Neural progenitor cell (in vitro differentiated cells): ENCODE measurements around the gene TMEM120B. TPM values are rescaled to one million over a fixed set of nuclear protein-coding genes. Genes with fewer than 3 reads are reported as not detected.
A peak's percentile ranks its signal among the peaks of the same experiment; 100 is the strongest.

Experiments
- DNase-seq: peaks from one replicate; pipeline ENCODE4 v3.0.0-alpha.2; 2016; ENCODE audit warnings: low spot score
- H2AFZ ChIP-seq: fragments of 200-600 bp; sonication (generic); replicated peaks from 2 replicates; pipeline ENCODE4 v1.6.1; 2016; ENCODE audit warnings: antibody characterized with exemption
- H3F3A ChIP-seq: fragments of 200-600 bp; sonication (generic); 2 replicates; pipeline ENCODE4 v1.6.1; 2016; ENCODE audit warnings: antibody characterized with exemption, low read depth
- H3K27ac ChIP-seq: fragments of 200-600 bp; sonication (generic); 2 replicates; pipeline ENCODE4 v1.5.1; 2016; ENCODE audit warnings: mild to moderate bottlenecking
- H3K27me3 ChIP-seq: fragments of 200-600 bp; sonication (generic); 2 replicates; pipeline ENCODE4 v1.6.1; 2016; ENCODE audit warnings: mild to moderate bottlenecking, moderate library complexity
- H3K36me3 ChIP-seq: fragments of 200-600 bp; sonication (generic); 2 replicates; pipeline ENCODE4 v1.5.1; 2016
- H3K4me1 ChIP-seq: fragments of 200-600 bp; sonication (generic); 2 replicates; pipeline ENCODE4 v1.6.1; 2016; ENCODE audit warnings: mixed run types
- H3K4me2 ChIP-seq: fragments of 200-600 bp; sonication (generic); 2 replicates; pipeline ENCODE4 v1.6.1; 2016
- H3K4me3 ChIP-seq: fragments of 200-600 bp; sonication (generic); 2 replicates; pipeline ENCODE4 v1.5.1; 2016
- H3K79me2 ChIP-seq: fragments of 200-600 bp; sonication (generic); 2 replicates; pipeline ENCODE4 v1.6.1; 2016; ENCODE audit warnings: low read depth
- H3K9ac ChIP-seq: fragments of 200-600 bp; sonication (generic); 2 replicates; pipeline ENCODE4 v1.6.1; 2016
- H3K9me3 ChIP-seq: fragments of 200-600 bp; sonication (generic); 2 replicates; pipeline ENCODE4 v1.5.1; 2016; ENCODE audit warnings: low read depth
- H4K20me1 ChIP-seq: fragments of 200-600 bp; sonication (generic); 2 replicates; pipeline ENCODE4 v1.6.1; 2016; ENCODE audit warnings: low read depth
- H3K27ac Mint-ChIP-seq: 3 replicates; pipeline ENCODE4 v1.8.0; 2021; ENCODE audit warnings: mixed read lengths
- H3K27me3 Mint-ChIP-seq: 2 replicates; pipeline ENCODE4 v1.8.0; 2022; ENCODE audit warnings: low read depth, mild to moderate bottlenecking, inconsistent platforms, moderate library complexity, mixed read lengths; ENCODE audit not compliant: insufficient read depth
- H3K36me3 Mint-ChIP-seq: 3 replicates; pipeline ENCODE4 v1.8.0; 2021; ENCODE audit warnings: mixed read lengths
- H3K4me1 Mint-ChIP-seq: 3 replicates; pipeline ENCODE4 v1.8.0; 2021; ENCODE audit warnings: mixed read lengths
- H3K4me3 Mint-ChIP-seq: 3 replicates; pipeline ENCODE4 v1.8.0; 2021; ENCODE audit warnings: mild to moderate bottlenecking, moderate library complexity, mixed read lengths
- H3K9me3 Mint-ChIP-seq: 3 replicates; pipeline ENCODE4 v1.8.0; 2020; ENCODE audit warnings: mixed read lengths
- CTCF ChIP-seq: fragments of 200-600 bp; sonication (generic); IDR thresholded peaks from 2 replicates; pipeline ENCODE4 v1.5.1; 2017; ENCODE audit warnings: antibody characterized with exemption, mild to moderate bottlenecking
- EZH2 ChIP-seq: fragments of 200-600 bp; sonication (generic); IDR thresholded peaks from 2 replicates; pipeline ENCODE4 v1.6.1; 2017; ENCODE audit warnings: antibody characterized with exemption, mild to moderate bottlenecking, moderate library complexity
- EZH2phosphoT487 ChIP-seq: fragments of 200-600 bp; sonication (generic); IDR thresholded peaks from 2 replicates; pipeline ENCODE4 v1.6.1; 2017; ENCODE audit warnings: antibody characterized with exemption
- total RNA-seq: library from RNA; depleted of rRNA; stranded (reverse); fragments of >200 nt; gene quantifications from 2 replicates; pipeline ENCODE4 v1.2.3, GENCODE V29; 2015; ENCODE audit warnings: low replicate concordance

TMEM120B gene
- total RNA-seq, 1 donor from 2014 or later: 4.7 TPM

GRCh38 chr12:121820056-121820455 lies 107.5 kb downstream of the TMEM120B start:
- H2AFZ ChIP-seq: no peak overlapping the region
- peaks cover 19% of the 10 kb centered on the region for H3K36me3 Mint-ChIP-seq
- no peaks in the 10 kb centered on the region for H3K36me3 ChIP-seq

GRCh38 chr12:121822393-121823100 lies 110.0 kb downstream of the TMEM120B start:
- Mint-ChIP-seq H3K4me3 (no peak overlapping the region), H3K9me3 (no peaks in the 10 kb centered on the region), H3K27ac (no peak overlapping the region), H3K27me3 (peaks cover 11% of the 10 kb centered on the region), H3K4me1 (no peaks in the 10 kb centered on the region), H3K36me3 (peaks cover 22% of the 10 kb centered on the region)
- H3K27me3 ChIP-seq: no peaks in the 10 kb centered on the region
- TF ChIP-seq CTCF (no peak), EZH2phosphoT487 (no peak), EZH2 (no peak)
- H3F3A ChIP-seq: no peaks in the 10 kb centered on the region
- H3K4me3 ChIP-seq: no peak overlapping the region
- no peaks in the 10 kb centered on the region for H3K79me2 ChIP-seq
- H3K4me2 ChIP-seq: no peak overlapping the region
- H3K4me1 ChIP-seq: no peaks in the 10 kb centered on the region
- H2AFZ ChIP-seq: no peak overlapping the region
- no peak for DNase-seq
- H3K9ac ChIP-seq: no peak overlapping the region
- H3K27ac ChIP-seq: no peak overlapping the region
- H3K36me3 ChIP-seq: no peaks in the 10 kb centered on the region
- H4K20me1 ChIP-seq: no peaks in the 10 kb centered on the region
- H3K9me3 ChIP-seq: no peaks in the 10 kb centered on the region

More at GRCh38 chr12:121820056-121820455, 107.5 kb downstream of the TMEM120B start:
- Mint-ChIP-seq H3K27ac (no peak overlapping the region), H3K9me3 (no peaks in the 10 kb centered on the region), H3K4me1 (no peaks in the 10 kb centered on the region), H3K4me3 (no peak overlapping the region), H3K27me3 (peaks cover 8% of the 10 kb centered on the region)
- peaks cover 8% of the 10 kb centered on the region for H3K79me2 ChIP-seq
- no peak overlapping the region for H3K4me3 ChIP-seq
- H3K27me3 ChIP-seq: no peaks in the 10 kb centered on the region
- H3K4me1 ChIP-seq: no peaks in the 10 kb centered on the region
- no peak for TF ChIP-seq EZH2phosphoT487
- no peak for TF ChIP-seq CTCF
- TF ChIP-seq EZH2: no peak
- no peaks in the 10 kb centered on the region for H4K20me1 ChIP-seq
- no peak overlapping the region for H3K9ac ChIP-seq
- H3K27ac ChIP-seq: no peak overlapping the region
- DNase-seq: no peak
- no peaks in the 10 kb centered on the region for H3K9me3 ChIP-seq
- no peak overlapping the region for H3K4me2 ChIP-seq
- no peaks in the 10 kb centered on the region for H3F3A ChIP-seq

GRCh38 chr12:121823101-121823726 lies 110.7 kb downstream of the TMEM120B start:
- no peak overlapping the region for H2AFZ ChIP-seq
- peaks cover 19% of the 10 kb centered on the region for H3K36me3 Mint-ChIP-seq
- DNase-seq: no peak

More at GRCh38 chr12:121823101-121823726, 110.7 kb downstream of the TMEM120B start:
- no peaks in the 10 kb centered on the region for H3K4me1 Mint-ChIP-seq
- no peak overlapping the region for H3K4me3 Mint-ChIP-seq
- Histone ChIP-seq H3K4me2 (no peak overlapping the region), H3K4me3 (no peak overlapping the region), H3K9ac (no peak overlapping the region), H3K4me1 (no peaks in the 10 kb centered on the region), H3K9me3 (no peaks in the 10 kb centered on the region), H3K36me3 (no peaks in the 10 kb centered on the region), H3F3A (no peaks in the 10 kb centered on the region), H4K20me1 (no peaks in the 10 kb centered on the region), H3K79me2 (no peaks in the 10 kb centered on the region), H3K27me3 (no peaks in the 10 kb centered on the region), H3K27ac (no peak overlapping the region)
- no peak overlapping the region for H3K27ac Mint-ChIP-seq
- no peaks in the 10 kb centered on the region for H3K9me3 Mint-ChIP-seq
- peaks cover 11% of the 10 kb centered on the region for H3K27me3 Mint-ChIP-seq
- no peak for TF ChIP-seq EZH2phosphoT487
- peak; percentile 22 for TF ChIP-seq CTCF
